Stomach smooth muscle (tissue), 2 donors: ENCODE measurements around the gene S100B.

ENCODE experiments used
- H3K27ac ChIP-seq: one replicate; pipeline ENCODE4 v1.7.0; 2013; ENCODE audit warnings: mild to moderate bottlenecking, low read length, inconsistent platforms
- H3K27me3 ChIP-seq, 2 donors: one replicate each; pipeline ENCODE4 v1.7.0; 2013; ENCODE audit warnings: low read length in 2 of 2; ENCODE audit not compliant: insufficient read depth in 2 of 2, control insufficient read depth in 1 of 2
- H3K36me3 ChIP-seq, 2 donors: one replicate each; pipeline ENCODE4 v1.7.0; 2013; ENCODE audit warnings: low read length in 2 of 2; ENCODE audit not compliant: control insufficient read depth in 2 of 2, insufficient read depth in 2 of 2
- H3K4me1 ChIP-seq: one replicate; pipeline ENCODE4 v1.7.0; 2013; ENCODE audit warnings: low read length; ENCODE audit not compliant: control insufficient read depth, insufficient read depth
- H3K4me3 ChIP-seq, 2 donors: one replicate each; pipeline ENCODE4 v1.7.0; 2013; ENCODE audit warnings: low read length in 2 of 2
- H3K9ac ChIP-seq, 2 donors: one replicate each; pipeline ENCODE4 v1.7.0; 2013; ENCODE audit warnings: low read length in 2 of 2, mild to moderate bottlenecking in 1 of 2
- H3K9me3 ChIP-seq, 2 donors: one replicate each; pipeline ENCODE4 v1.7.0; 2013; ENCODE audit warnings: low read length in 2 of 2; ENCODE audit not compliant: control insufficient read depth in 2 of 2
- donor health status: healthy.
- donor health status: Pancreatic carcinoma.

Gene S100B

GRCh38 chr21:46553993-46554392 lies 50.9 kb downstream of the S100B start:
- Histone ChIP-seq H3K27ac (no peak overlapping the region), H3K36me3 (peaks cover 40 to 51% of the 10 kb centered on the region in 2 donors), H3K27me3 (no peaks in the 10 kb centered on the region), H3K4me3 (no peak overlapping the region), H3K9me3 (no peaks in the 10 kb centered on the region), H3K4me1 (no peaks in the 10 kb centered on the region), H3K9ac (no peak overlapping the region)

- no peaks in the 10 kb centered on the region for H3K27me3 ChIP-seq
- peaks cover 37 to 57% of the 10 kb centered on the region in 2 donors for H3K36me3 ChIP-seq
- H3K4me1 ChIP-seq, result no peaks in the 10 kb centered on the region
- H3K9ac ChIP-seq, result no peak overlapping the region
- H3K9me3 ChIP-seq, result no peaks in the 10 kb centered on the region
- H3K27ac ChIP-seq, result no peak overlapping the region
- H3K4me3 ChIP-seq, result no peak overlapping the region
Measured at GRCh38 chr21:46552865-46553379, 52.0 kb downstream of the S100B start.

GRCh38 chr21:46552274-46552673 lies 52.6 kb downstream of the S100B start:
- H3K36me3 ChIP-seq, result peaks cover 32 to 51% of the 10 kb centered on the region in 2 donors
- no peaks in the 10 kb centered on the region for H3K27me3 ChIP-seq
- no peak overlapping the region for H3K9ac ChIP-seq
- H3K4me1 ChIP-seq, result no peaks in the 10 kb centered on the region
- H3K4me3 ChIP-seq, result no peak overlapping the region
- no peak overlapping the region for H3K27ac ChIP-seq
- no peaks in the 10 kb centered on the region for H3K9me3 ChIP-seq

GRCh38 chr21:46551636-46552241 lies 53.1 kb downstream of the S100B start:
- Histone ChIP-seq H3K36me3 (peaks cover 28 to 46% of the 10 kb centered on the region in 2 donors), H3K4me1 (no peaks in the 10 kb centered on the region), H3K9me3 (no peaks in the 10 kb centered on the region), H3K9ac (no peak overlapping the region), H3K27me3 (no peaks in the 10 kb centered on the region), H3K27ac (no peak overlapping the region), H3K4me3 (no peak overlapping the region)

- H3K36me3 ChIP-seq, result peaks cover 36 to 47% of the 10 kb centered on the region in 2 donors
- H3K27me3 ChIP-seq, result no peaks in the 10 kb centered on the region
- H3K4me3 ChIP-seq, result no peak overlapping the region
- H3K27ac ChIP-seq, result no peak overlapping the region
- H3K9ac ChIP-seq, result no peak overlapping the region
- no peaks in the 10 kb centered on the region for H3K4me1 ChIP-seq
- no peaks in the 10 kb centered on the region for H3K9me3 ChIP-seq
Measured at GRCh38 chr21:46550116-46550941, 54.6 kb downstream of the S100B start.

GRCh38 chr21:46549650-46550049 lies 55.2 kb downstream of the S100B start:
- no peaks in the 10 kb centered on the region for H3K27me3 ChIP-seq
- H3K9ac ChIP-seq, result no peak overlapping the region
- no peaks in the 10 kb centered on the region for H3K9me3 ChIP-seq
- H3K36me3 ChIP-seq, result peaks cover 34 to 41% of the 10 kb centered on the region in 2 donors
- H3K27ac ChIP-seq, result no peak overlapping the region
- no peak overlapping the region for H3K4me3 ChIP-seq
- H3K4me1 ChIP-seq, result no peaks in the 10 kb centered on the region
